OCI-LY7 (cell line): ENCODE data around the gene RECK. TPM values are rescaled to one million over a fixed set of nuclear protein-coding genes. Genes with fewer than 3 reads are reported as not detected.

Experiments
- BruUV-seq: library from RNA; stranded (reverse); fragments of 400-500 nt; replicated peaks from 2 replicates; lab custom pipeline; 2021; lab: Mats Ljungman, UMichigan
- CTCF ChIA-PET: fragments of 300-600 bp; sonication (Branson Sonifier 250); formaldehyde crosslinking; loops from one replicate; lab custom pipeline; 2022; ENCODE audit warnings: antibody characterized with exemption; ENCODE audit not compliant: unreplicated experiment; lab: Charles Lee
- POLR2A ChIA-PET: fragments of 300-600 bp; sonication (Branson Sonifier 250); formaldehyde crosslinking; loops from one replicate; lab custom pipeline; 2022; ENCODE audit warnings: antibody characterized with exemption; lab: Charles Lee
- DNase-seq: peaks from one replicate; pipeline ENCODE4 v3.0.0-alpha.2; 2015; ENCODE audit warnings: low spot score
- H2AFZ ChIP-seq: fragments of 200-600 bp; sonication (generic), shearing (Covaris generic); 2 replicates; pipeline ENCODE4 v1.6.1; 2014; ENCODE audit warnings: mild to moderate bottlenecking, antibody characterized with exemption, low read length, moderate library complexity
- H3K27ac ChIP-seq: fragments of 200-600 bp; sonication (generic); 2 replicates; pipeline ENCODE4 v1.5.1; 2014; ENCODE audit warnings: mixed run types, low read depth, mild to moderate bottlenecking, moderate library complexity, low read length, inconsistent platforms; ENCODE audit not compliant: poor library complexity, severe bottlenecking
- H3K36me3 ChIP-seq: fragments of 200-600 bp; sonication (generic); 2 replicates; pipeline ENCODE4 v1.6.1; 2014; ENCODE audit warnings: mild to moderate bottlenecking, antibody characterized with exemption, low read length, moderate library complexity, mixed read lengths; ENCODE audit not compliant: insufficient read depth
- H3K4me1 ChIP-seq: fragments of 200-600 bp; sonication (generic); 2 replicates; pipeline ENCODE4 v1.5.1; 2014; ENCODE audit warnings: mild to moderate bottlenecking, low read length; ENCODE audit not compliant: insufficient read depth, poor library complexity, severe bottlenecking
- H3K4me2 ChIP-seq: fragments of 200-600 bp; sonication (generic); 2 replicates; pipeline ENCODE4 v1.6.1; 2014; ENCODE audit warnings: mild to moderate bottlenecking, low read length
- H3K4me3 ChIP-seq: fragments of 200-600 bp; sonication (generic); 2 replicates; pipeline ENCODE4 v1.5.1; 2014; ENCODE audit warnings: mild to moderate bottlenecking, low read depth, low read length; ENCODE audit not compliant: poor library complexity, severe bottlenecking
- H3K79me2 ChIP-seq: fragments of 200-600 bp; sonication (generic); 2 replicates; pipeline ENCODE4 v1.6.1; 2016; ENCODE audit warnings: low read depth, mild to moderate bottlenecking, low read length, moderate library complexity, mixed read lengths; ENCODE audit not compliant: insufficient read depth
- H3K9me2 ChIP-seq: fragments of 200-600 bp; sonication (generic); 2 replicates; pipeline ENCODE4 v1.6.1; 2016; ENCODE audit warnings: mild to moderate bottlenecking, low read length, mixed read lengths; ENCODE audit not compliant: insufficient read depth
- H3K9me3 ChIP-seq: fragments of 200-600 bp; sonication (generic); 2 replicates; pipeline ENCODE4 v1.6.1; 2014; ENCODE audit warnings: mild to moderate bottlenecking, mixed run types, low read length, mixed read lengths
- H4K20me1 ChIP-seq: fragments of 200-600 bp; sonication (generic); 2 replicates; pipeline ENCODE4 v1.6.1; 2014; ENCODE audit warnings: mild to moderate bottlenecking, antibody characterized with exemption, low read length, moderate library complexity, mixed read lengths; ENCODE audit not compliant: insufficient read depth
- CTCF ChIP-seq: fragments of 200-600 bp; sonication (generic); conservative IDR thresholded peaks from 2 replicates; pipeline ENCODE4 v1.5.1; 2014; ENCODE audit warnings: mild to moderate bottlenecking, antibody characterized with exemption, low read length, moderate library complexity, mixed read lengths
- EZH2phosphoT487 ChIP-seq: fragments of 200-600 bp; sonication (generic); IDR thresholded peaks from 2 replicates; pipeline ENCODE4 v1.6.1; 2018; ENCODE audit warnings: low read depth, borderline replicate concordance, mild to moderate bottlenecking, mixed run types, antibody characterized with exemption, low read length, moderate library complexity, mixed read lengths
- intact Hi-C: fragments of 100-400 bp; cut with micrococcal nuclease; formaldehyde crosslinking; loops from one replicate; pipeline ENCODE4 v1.10.0; 2022; ENCODE audit not compliant: unreplicated experiment
- total RNA-seq, 2 experiments: library from RNA; depleted of rRNA in 1 of 2; stranded (reverse); fragments of >200 nt in 1 of 2; shearing (Covaris generic) in 1 of 2; gene quantifications; 2 replicates each; pipeline ENCODE4 v1.2.3, GENCODE V29; 2014 to 2022

The RECK gene
- total RNA-seq, 2 experiments from 2014 or later, result 3.0 to 6.5 TPM

GRCh38 chr9:36049408-36049807 is 12.7 kb downstream of the RECK start:
- no peaks in the 10 kb centered on the region for H3K36me3 ChIP-seq
- intact Hi-C loops, result no loop called here
- ChIA-PET CTCF (no interaction called here), POLR2A (no interaction called here)
- H3K27ac ChIP-seq, result no peak overlapping the region
- no peaks in the 10 kb centered on the region for H3K79me2 ChIP-seq
- H3K9me2 ChIP-seq, result no peaks in the 10 kb centered on the region
- TF ChIP-seq CTCF (no peak), EZH2phosphoT487 (no peak)
- H3K4me3 ChIP-seq, result no peak overlapping the region
- DNase-seq, result no peak
- H3K4me1 ChIP-seq, result no peaks in the 10 kb centered on the region
- no peak overlapping the region for H3K4me2 ChIP-seq
- H4K20me1 ChIP-seq, result no peaks in the 10 kb centered on the region
- no TSS peak for BruUV-seq
- H3K9me3 ChIP-seq, result no peaks in the 10 kb centered on the region
- no peak overlapping the region for H2AFZ ChIP-seq

- CTCF ChIA-PET, result no interaction called here
These were observed 13.8 kb downstream of the RECK start for GRCh38 chr9:36050476-36050875.

DNA sequence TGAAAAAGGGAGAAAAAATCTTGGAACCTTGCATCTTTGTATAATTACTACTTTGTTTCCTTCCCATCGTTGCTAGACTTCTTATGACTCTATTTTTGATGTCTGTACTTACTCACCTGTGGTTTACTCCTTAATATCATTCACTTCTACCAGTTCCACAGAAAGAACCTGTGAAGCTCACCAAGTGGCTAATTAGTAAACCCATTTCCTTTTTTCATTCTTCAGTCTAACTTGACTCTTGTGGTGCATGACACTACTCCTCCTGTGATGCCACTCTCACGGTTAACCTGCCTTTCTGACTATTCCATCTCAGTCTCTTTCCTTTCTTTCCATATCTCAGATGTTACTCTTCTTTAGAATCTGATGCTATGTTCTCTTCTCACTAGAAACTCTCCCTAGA is 14.6 kb downstream of the RECK start:
- no peak for TF ChIP-seq CTCF
- TF ChIP-seq EZH2phosphoT487, result no peak
- Histone ChIP-seq H3K36me3 (no peaks in the 10 kb centered on the region), H3K27ac (no peak overlapping the region), H2AFZ (no peak overlapping the region), H3K9me3 (no peaks in the 10 kb centered on the region), H3K4me1 (no peaks in the 10 kb centered on the region), H3K79me2 (no peaks in the 10 kb centered on the region), H3K9me2 (no peaks in the 10 kb centered on the region), H3K4me3 (no peak overlapping the region), H3K4me2 (no peak overlapping the region), H4K20me1 (no peaks in the 10 kb centered on the region)
- ChIA-PET POLR2A (no interaction called here), CTCF (no interaction called here)
- intact Hi-C loops, result no loop called here
- DNase-seq, result no peak
- no TSS peak for BruUV-seq

More at GRCh38 chr9:36050476-36050875, 13.8 kb downstream of the RECK start:
- no TSS peak for BruUV-seq
- Histone ChIP-seq H3K9me3 (no peaks in the 10 kb centered on the region), H2AFZ (no peak overlapping the region), H3K79me2 (no peaks in the 10 kb centered on the region), H3K4me2 (no peak overlapping the region), H3K4me1 (no peaks in the 10 kb centered on the region), H3K4me3 (no peak overlapping the region), H3K27ac (no peak overlapping the region), H3K9me2 (no peaks in the 10 kb centered on the region), H4K20me1 (no peaks in the 10 kb centered on the region), H3K36me3 (no peaks in the 10 kb centered on the region)
- DNase-seq, result no peak
- intact Hi-C loops, result no loop called here
- TF ChIP-seq EZH2phosphoT487 (no peak), CTCF (no peak)
- POLR2A ChIA-PET, result no interaction called here
